CD4-positive, CD25-positive, alpha-beta regulatory T cell (primary cell): Measurements from ENCODE around the gene SLC25A21. TPM values are rescaled to one million over a fixed set of nuclear protein-coding genes. Genes with fewer than 3 reads are reported as not detected.

ENCODE experiments used
- ATAC-seq, 2 donors: fragments of 150-1000 bp; cut with Tn5 transposase; one replicate each; pipeline ENCODE4 v1.10.0; 2021; ENCODE audit warnings: low read depth in 2 of 2, moderate number of reproducible peaks in 2 of 2, moderate library complexity in 1 of 2
- DNase-seq, 3 donors: peaks; one replicate each; pipeline versions ENCODE4 v3.0.0 to v3.0.0-alpha.2; 2012 to 2022; ENCODE audit warnings: mixed read lengths in 1 of 3
- H3K27ac ChIP-seq: one replicate; pipeline ENCODE4 v1.7.0; 2013; ENCODE audit warnings: mild to moderate bottlenecking, low read length; ENCODE audit not compliant: insufficient read depth, poor library complexity, severe bottlenecking
- H3K27me3 ChIP-seq: one replicate; pipeline ENCODE4 v1.7.0; 2013; ENCODE audit warnings: low read length; ENCODE audit not compliant: control insufficient read depth, insufficient read depth
- H3K36me3 ChIP-seq: one replicate; pipeline ENCODE4 v1.7.0; 2013; ENCODE audit warnings: mild to moderate bottlenecking, low read length, moderate library complexity; ENCODE audit not compliant: control insufficient read depth, insufficient read depth
- H3K4me1 ChIP-seq: 2 replicates; pipeline ENCODE4 v1.7.0; 2013; ENCODE audit warnings: mild to moderate bottlenecking, low read length; ENCODE audit not compliant: insufficient read depth, control insufficient read depth, poor library complexity, severe bottlenecking
- H3K4me3 ChIP-seq: one replicate; pipeline ENCODE4 v1.7.0; 2013; ENCODE audit warnings: low read depth, mild to moderate bottlenecking, low read length, moderate library complexity
- H3K9me3 ChIP-seq, 2 experiments: 1 replicate in 1 of 2; 2 replicates in 1 of 2; pipeline ENCODE4 v1.7.0; 2013; ENCODE audit warnings: low read length in 2 of 2, mild to moderate bottlenecking in 1 of 2, moderate library complexity in 1 of 2; ENCODE audit not compliant: control insufficient read depth in 2 of 2
- H3K27ac Mint-ChIP-seq, 3 donors: one replicate each; pipeline ENCODE4 v1.8.0; 2020 to 2022; ENCODE audit warnings: mild to moderate bottlenecking in 3 of 3, mixed read lengths in 3 of 3, moderate library complexity in 2 of 3
- H3K27me3 Mint-ChIP-seq: one replicate; pipeline ENCODE4 v1.8.0; 2022; ENCODE audit warnings: mild to moderate bottlenecking, mixed read lengths
- H3K36me3 Mint-ChIP-seq: one replicate; pipeline ENCODE4 v1.8.0; 2020; ENCODE audit warnings: mixed read lengths
- H3K4me1 Mint-ChIP-seq, 4 donors: one replicate each; pipeline ENCODE4 v1.8.0; 2020 to 2022; ENCODE audit warnings: mixed read lengths in 4 of 4, mild to moderate bottlenecking in 1 of 4
- H3K4me3 Mint-ChIP-seq, 4 donors: one replicate each; pipeline ENCODE4 v1.8.0; 2020 to 2022; ENCODE audit warnings: mild to moderate bottlenecking in 4 of 4, mixed read lengths in 4 of 4, moderate library complexity in 3 of 4
- H3K9me3 Mint-ChIP-seq, 7 donors: one replicate each; pipeline ENCODE4 v1.8.0; 2020 to 2022; ENCODE audit warnings: mixed read lengths in 7 of 7, mild to moderate bottlenecking in 3 of 7, moderate library complexity in 2 of 7
- polyA plus RNA-seq, 4 donors: library from polyadenylated mRNA; unstranded; fragments of 300-500 nt; fragmentation: Illumina TruSeq; gene quantifications; one replicate each; pipeline ENCODE4 v1.2.3, GENCODE V29; 2021
- total RNA-seq: library from RNA; stranded (reverse); gene quantifications from one replicate; pipeline ENCODE4 v1.2.3, GENCODE V29; 2022

SLC25A21 gene
- total and polyA plus RNA-seq, 5 donors from 2014 or later = not detected

GRCh38 chr14:36852981-36853691 is 319.3 kb downstream of the SLC25A21 start:
- no peak for DNase-seq
- Histone ChIP-seq H3K36me3 (no peaks in the 10 kb centered on the region), H3K27me3 (no peaks in the 10 kb centered on the region), H3K4me3 (no peak overlapping the region), H3K27ac (no peak overlapping the region), H3K4me1 (no peaks in the 10 kb centered on the region), H3K9me3 (no peaks in the 10 kb centered on the region)
- H3K4me3 Mint-ChIP-seq = no peak overlapping the region
- H3K4me1 Mint-ChIP-seq = no peaks in the 10 kb centered on the region
- H3K36me3 Mint-ChIP-seq = no peaks in the 10 kb centered on the region
- peaks cover 0 to 9% (median 0%) of the 10 kb centered on the region in 7 donors for H3K9me3 Mint-ChIP-seq
- no peaks in the 10 kb centered on the region for H3K27me3 Mint-ChIP-seq
- ATAC-seq = no peak
- no peak overlapping the region for H3K27ac Mint-ChIP-seq

- Histone ChIP-seq H3K27ac (no peak overlapping the region), H3K36me3 (no peaks in the 10 kb centered on the region), H3K9me3 (no peaks in the 10 kb centered on the region), H3K4me1 (no peaks in the 10 kb centered on the region), H3K4me3 (no peak overlapping the region), H3K27me3 (no peaks in the 10 kb centered on the region)
- Mint-ChIP-seq H3K4me1 (no peaks in the 10 kb centered on the region), H3K9me3 (peaks cover 0 to 5% (median 0%) of the 10 kb centered on the region in 7 donors), H3K4me3 (no peak overlapping the region), H3K27me3 (no peaks in the 10 kb centered on the region), H3K36me3 (no peaks in the 10 kb centered on the region), H3K27ac (no peak overlapping the region)
- ATAC-seq (no peak), DNase-seq (no peak)
These were observed 324.2 kb downstream of the SLC25A21 start for GRCh38 chr14:36848213-36848612.

GRCh38 chr14:36847366-36847765 is 325.0 kb downstream of the SLC25A21 start:
- DNase-seq (no peak), ATAC-seq (no peak)
- Mint-ChIP-seq H3K36me3 (no peaks in the 10 kb centered on the region), H3K9me3 (peaks cover 0 to 5% (median 0%) of the 10 kb centered on the region in 7 donors), H3K27me3 (no peaks in the 10 kb centered on the region), H3K27ac (no peak overlapping the region), H3K4me1 (no peaks in the 10 kb centered on the region), H3K4me3 (no peak overlapping the region)
- Histone ChIP-seq H3K36me3 (no peaks in the 10 kb centered on the region), H3K4me3 (no peak overlapping the region), H3K27me3 (no peaks in the 10 kb centered on the region), H3K4me1 (no peaks in the 10 kb centered on the region), H3K9me3 (no peaks in the 10 kb centered on the region), H3K27ac (no peak overlapping the region)

- Mint-ChIP-seq H3K27ac (no peak overlapping the region), H3K9me3 (peaks cover 0 to 2% (median 0%) of the 10 kb centered on the region in 7 donors), H3K4me3 (no peak overlapping the region), H3K4me1 (no peaks in the 10 kb centered on the region), H3K36me3 (no peaks in the 10 kb centered on the region), H3K27me3 (no peaks in the 10 kb centered on the region)
- H3K27me3 ChIP-seq = no peaks in the 10 kb centered on the region
- H3K9me3 ChIP-seq = no peaks in the 10 kb centered on the region
- ATAC-seq = no peak
- no peak overlapping the region for H3K27ac ChIP-seq
- no peaks in the 10 kb centered on the region for H3K36me3 ChIP-seq
- DNase-seq = no peak
- H3K4me1 ChIP-seq = no peaks in the 10 kb centered on the region
- H3K4me3 ChIP-seq = no peak overlapping the region
These were observed 326.9 kb downstream of the SLC25A21 start for GRCh38 chr14:36845356-36846012.

GRCh38 chr14:36844443-36845195 is 327.8 kb downstream of the SLC25A21 start:
- Histone ChIP-seq H3K27me3 (no peaks in the 10 kb centered on the region), H3K9me3 (no peaks in the 10 kb centered on the region), H3K4me1 (no peaks in the 10 kb centered on the region), H3K27ac (no peak overlapping the region), H3K4me3 (no peak overlapping the region), H3K36me3 (no peaks in the 10 kb centered on the region)
- ATAC-seq = no peak
- Mint-ChIP-seq H3K4me1 (no peaks in the 10 kb centered on the region), H3K4me3 (no peak overlapping the region), H3K27ac (no peak overlapping the region), H3K9me3 (peaks cover 0 to 2% (median 0%) of the 10 kb centered on the region in 7 donors), H3K36me3 (no peaks in the 10 kb centered on the region), H3K27me3 (no peaks in the 10 kb centered on the region)
- no peak for DNase-seq

- Mint-ChIP-seq H3K4me3 (no peak overlapping the region), H3K36me3 (no peaks in the 10 kb centered on the region), H3K9me3 (peaks cover 0 to 2% (median 0%) of the 10 kb centered on the region in 7 donors), H3K27ac (no peak overlapping the region), H3K27me3 (no peaks in the 10 kb centered on the region), H3K4me1 (no peaks in the 10 kb centered on the region)
- ATAC-seq (no peak), DNase-seq (no peak)
- Histone ChIP-seq H3K4me3 (no peak overlapping the region), H3K36me3 (no peaks in the 10 kb centered on the region), H3K9me3 (no peaks in the 10 kb centered on the region), H3K27me3 (no peaks in the 10 kb centered on the region), H3K4me1 (no peaks in the 10 kb centered on the region), H3K27ac (no peak overlapping the region)
These were observed 329.0 kb downstream of the SLC25A21 start for GRCh38 chr14:36843410-36843809.

- H3K4me1 Mint-ChIP-seq = no peaks in the 10 kb centered on the region
These were observed 337.3 kb downstream of the SLC25A21 start for GRCh38 chr14:36835128-36835527.

More at GRCh38 chr14:36835128-36835527, 337.3 kb downstream of the SLC25A21 start:
- no peak for DNase-seq
- Mint-ChIP-seq H3K27ac (no peak overlapping the region), H3K4me3 (no peak overlapping the region), H3K9me3 (peaks cover 0 to 4% (median 2%) of the 10 kb centered on the region in 7 donors), H3K36me3 (no peaks in the 10 kb centered on the region), H3K27me3 (no peaks in the 10 kb centered on the region)
- Histone ChIP-seq H3K4me1 (no peaks in the 10 kb centered on the region), H3K4me3 (no peak overlapping the region), H3K27ac (no peak overlapping the region), H3K27me3 (no peaks in the 10 kb centered on the region), H3K36me3 (no peaks in the 10 kb centered on the region), H3K9me3 (no peaks in the 10 kb centered on the region)
- ATAC-seq = no peak
